HepG2 (cell line): ENCODE results near the gene SETD1B. TPM values are rescaled to one million over a fixed set of nuclear protein-coding genes. Genes with fewer than 3 reads are reported as not detected.
A peak's percentile ranks its signal among the peaks of the same experiment; 100 is the strongest.

Experiments
- AGO1 ChIP-seq: fragments of 200-400 bp; formaldehyde crosslinking; IDR thresholded peaks from 2 replicates; pipeline ENCODE4 v1.6.1; 2017; ENCODE audit warnings: mild to moderate bottlenecking, low read depth, low read length, moderate library complexity; ENCODE audit not compliant: poor library complexity, severe bottlenecking
- CBX2 ChIP-seq, 2 experiments: fragments of 200-600 bp in 1 of 2; sonication (generic); formaldehyde crosslinking in 1 of 2; IDR thresholded peaks; 2 replicates each; pipeline versions ENCODE4 v1.7.0 to v1.8.1; 2018 to 2022; ENCODE audit warnings: low read depth in 2 of 2, low read length in 1 of 2, mild to moderate bottlenecking in 1 of 2, missing genetic modification reagents in 1 of 2
- CBX5 ChIP-seq: sonication (generic); formaldehyde crosslinking; IDR thresholded peaks from 2 replicates; pipeline ENCODE4 v1.4.0; 2020; ENCODE audit warnings: missing genetic modification reagents, borderline replicate concordance
- DNMT3B ChIP-seq: conservative IDR thresholded peaks from 2 replicates; pipeline ENCODE4 v1.6.1; 2016; ENCODE audit warnings: missing biosample characterization, control low read depth
- FOXA1 ChIP-seq, 2 experiments: fragments of 450-650 bp in 1 of 2; sonication (generic) in 1 of 2; formaldehyde crosslinking in 1 of 2; IDR thresholded peaks; 2 replicates each; pipeline versions ENCODE4 v1.4.0 to v1.6.1; 2016 to 2020; ENCODE audit warnings: missing genetic modification reagents in 1 of 2
- HDAC2 ChIP-seq: sonication (generic); formaldehyde crosslinking; IDR thresholded peaks from 2 replicates; pipeline ENCODE4 v1.4.0; 2020; ENCODE audit warnings: missing genetic modification reagents
- HIVEP1 ChIP-seq: sonication (generic); formaldehyde crosslinking; IDR thresholded peaks from 2 replicates; pipeline ENCODE4 v1.4.0; 2020; ENCODE audit warnings: mild to moderate bottlenecking, missing genetic modification reagents
- HNF4A ChIP-seq: sonication (generic); formaldehyde crosslinking; IDR thresholded peaks from 2 replicates; pipeline ENCODE4 v1.4.0; 2020; ENCODE audit warnings: missing genetic modification reagents
- POLR2AphosphoS2 ChIP-seq: IDR thresholded peaks from 2 replicates; pipeline ENCODE4 v1.6.1; 2011; ENCODE audit warnings: low read depth, low read length, improper control_type of control experiment
- ZBTB7B ChIP-seq: sonication (generic); formaldehyde crosslinking; IDR thresholded peaks from 2 replicates; pipeline ENCODE4 v1.4.0; 2020; ENCODE audit warnings: missing genetic modification reagents
- ZFYVE20 ChIP-seq: sonication (generic); formaldehyde crosslinking; IDR thresholded peaks from 2 replicates; pipeline ENCODE4 v1.8.0; 2023; ENCODE audit warnings: low read depth, mild to moderate bottlenecking, moderate library complexity, missing genetic modification reagents, borderline replicate concordance
- ZNF530 ChIP-seq: sonication (generic); formaldehyde crosslinking; IDR thresholded peaks from 2 replicates; pipeline ENCODE4 v1.5.0; 2020; ENCODE audit warnings: low read depth, mild to moderate bottlenecking, missing genetic modification reagents
- ZNF543 ChIP-seq: sonication (generic); formaldehyde crosslinking; IDR thresholded peaks from 2 replicates; pipeline ENCODE4 v1.4.0; 2020; ENCODE audit warnings: mild to moderate bottlenecking, missing genetic modification reagents
- ZNF570 ChIP-seq: sonication (generic); formaldehyde crosslinking; IDR thresholded peaks from 2 replicates; pipeline ENCODE4 v1.4.0; 2020; ENCODE audit warnings: mild to moderate bottlenecking, missing genetic modification reagents, borderline replicate concordance
- ZNF589 ChIP-seq: sonication (generic); formaldehyde crosslinking; conservative IDR thresholded peaks from 2 replicates; pipeline ENCODE4 v1.8.0; 2022; ENCODE audit warnings: mild to moderate bottlenecking, moderate library complexity, missing genetic modification reagents
- ZNF598 ChIP-seq: sonication (generic); formaldehyde crosslinking; IDR thresholded peaks from 2 replicates; pipeline ENCODE4 v1.5.1; 2020; ENCODE audit warnings: mild to moderate bottlenecking, missing genetic modification reagents, borderline replicate concordance
- ZNF713 ChIP-seq: sonication (generic); formaldehyde crosslinking; IDR thresholded peaks from 2 replicates; pipeline ENCODE4 v1.4.0; 2020; ENCODE audit warnings: mild to moderate bottlenecking, missing genetic modification reagents
- polyA plus RNA-seq, 8 experiments: library from polyadenylated mRNA; depleted of rRNA in 3 of 8; stranded (reverse) in 7 of 8; unstranded in 1 of 8; fragments of >200 nt; fragmentation: Illumina TruSeq in 4 of 8; extraction: Trizol in 4 of 8; gene quantifications; 2 replicates each; pipeline versions ENCODE4 v1.2.1 to v1.2.3, GENCODE V29; 2011 to 2016; ENCODE audit warnings: low read depth in 4 of 8, missing spikeins in 1 of 8, mixed read lengths in 1 of 8; ENCODE audit not compliant: insufficient read depth in 1 of 8
- total RNA-seq, 5 experiments: library from RNA; depleted of rRNA; stranded (reverse); fragments of >200 nt; fragmentation: Illumina TruSeq; extraction: Trizol; gene quantifications; 2 replicates each; pipeline ENCODE4 v1.2.3, GENCODE V29; 2016; ENCODE audit warnings: low read depth in 1 of 5
- TF ChIP-seq, protein P1 (sequence below): sonication (generic); formaldehyde crosslinking; IDR thresholded peaks from 2 replicates; pipeline ENCODE4 v1.4.0; 2020; ENCODE audit warnings: missing genetic modification reagents, borderline replicate concordance
- TF ChIP-seq, protein P2 (sequence below): sonication (generic); formaldehyde crosslinking; IDR thresholded peaks from 2 replicates; pipeline ENCODE4 v1.4.0; 2020; ENCODE audit warnings: missing genetic modification reagents
- TF ChIP-seq, protein P3 (sequence below): IDR thresholded peaks from 2 replicates; pipeline ENCODE4 v1.6.1; 2016; ENCODE audit warnings: missing compliant biosample characterization, missing genetic modification reagents, borderline replicate concordance
- TF ChIP-seq, protein P4 (sequence below): sonication (generic); formaldehyde crosslinking; conservative IDR thresholded peaks from 2 replicates; pipeline ENCODE4 v1.8.0; 2022; ENCODE audit warnings: missing genetic modification reagents
- TF ChIP-seq, protein P5 (sequence below): sonication (generic); formaldehyde crosslinking; IDR thresholded peaks from 2 replicates; pipeline ENCODE4 v1.4.0; 2020; ENCODE audit warnings: mild to moderate bottlenecking, missing genetic modification reagents

Gene SETD1B
- total and polyA plus RNA-seq, 2 of the 13 experiments (the other 11 are each of a cell fraction or from before 2014, with no cell fraction given) = 1.1 to 1.4 TPM

DNA sequence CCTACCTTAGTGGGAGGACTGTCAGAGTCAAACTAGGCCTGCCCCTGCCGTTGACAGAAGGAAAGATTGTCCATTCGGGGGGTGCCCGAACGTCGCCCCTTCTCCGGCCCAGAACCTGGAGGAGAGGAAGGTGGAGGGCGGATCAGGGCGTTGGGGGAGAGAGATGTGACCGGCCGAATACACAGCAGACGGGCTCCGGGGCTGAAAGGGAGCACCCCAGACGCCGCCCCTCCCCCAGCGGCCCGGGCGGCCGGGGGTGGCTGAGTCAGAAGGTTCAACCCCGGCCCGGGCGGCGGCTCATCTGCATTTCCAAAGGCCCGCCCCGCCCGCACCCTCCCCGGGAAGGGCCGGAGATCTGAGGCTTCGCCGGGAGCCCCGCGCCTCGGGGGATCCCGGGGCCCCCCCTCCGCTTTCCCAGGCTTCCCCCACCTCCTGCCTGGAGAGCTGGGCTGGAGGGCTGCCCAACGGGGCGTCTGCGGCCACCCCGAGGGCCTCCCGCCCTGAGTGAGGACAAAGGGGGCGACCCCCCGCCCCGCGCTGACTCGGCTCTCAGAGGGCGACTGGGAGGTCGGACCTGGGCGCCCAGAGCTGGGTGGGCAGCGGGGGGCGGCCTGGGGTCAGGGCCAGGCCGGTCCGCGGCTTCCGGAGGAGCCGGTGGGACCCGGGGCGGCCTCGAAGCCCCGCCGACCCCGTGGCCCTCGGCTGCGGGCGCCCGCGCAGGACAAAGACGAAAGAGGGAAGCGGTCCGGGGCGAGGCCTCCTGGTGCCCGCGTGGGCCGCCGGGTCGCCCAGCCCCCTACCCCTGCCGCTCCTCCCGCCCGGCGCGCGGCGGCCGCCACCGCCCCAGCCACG, 3.7 kb upstream of the SETD1B start (continued):
- TF ChIP-seq, protein P1, sequence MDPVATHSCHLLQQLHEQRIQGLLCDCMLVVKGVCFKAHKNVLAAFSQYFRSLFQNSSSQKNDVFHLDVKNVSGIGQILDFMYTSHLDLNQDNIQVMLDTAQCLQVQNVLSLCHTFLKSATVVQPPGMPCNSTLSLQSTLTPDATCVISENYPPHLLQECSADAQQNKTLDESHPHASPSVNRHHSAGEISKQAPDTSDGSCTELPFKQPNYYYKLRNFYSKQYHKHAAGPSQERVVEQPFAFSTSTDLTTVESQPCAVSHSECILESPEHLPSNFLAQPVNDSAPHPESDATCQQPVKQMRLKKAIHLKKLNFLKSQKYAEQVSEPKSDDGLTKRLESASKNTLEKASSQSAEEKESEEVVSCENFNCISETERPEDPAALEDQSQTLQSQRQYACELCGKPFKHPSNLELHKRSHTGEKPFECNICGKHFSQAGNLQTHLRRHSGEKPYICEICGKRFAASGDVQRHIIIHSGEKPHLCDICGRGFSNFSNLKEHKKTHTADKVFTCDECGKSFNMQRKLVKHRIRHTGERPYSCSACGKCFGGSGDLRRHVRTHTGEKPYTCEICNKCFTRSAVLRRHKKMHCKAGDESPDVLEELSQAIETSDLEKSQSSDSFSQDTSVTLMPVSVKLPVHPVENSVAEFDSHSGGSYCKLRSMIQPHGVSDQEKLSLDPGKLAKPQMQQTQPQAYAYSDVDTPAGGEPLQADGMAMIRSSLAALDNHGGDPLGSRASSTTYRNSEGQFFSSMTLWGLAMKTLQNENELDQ = no peak
- TF ChIP-seq ZBTB7B (CRISPR knock-in tag) = no peak; the same call in 1 of the 2 replicates
- TF ChIP-seq HDAC2 (CRISPR knock-in tag) = no peak
- TF ChIP-seq DNMT3B (CRISPR knock-in tag) = no peak
- TF ChIP-seq ZNF598 (CRISPR knock-in tag) = no peak
- no peak for TF ChIP-seq CBX2 (IDR thresholded peaks at IDR 0.05; ENCODE audit: low read depth, low read length)
- TF ChIP-seq CBX2 (CRISPR knock-in tag; IDR thresholded peaks at IDR 0.05; ENCODE audit: low read depth) = no peak
- TF ChIP-seq FOXA1 (IDR thresholded peaks at IDR 0.05) = no peak
- no peak for TF ChIP-seq FOXA1 (CRISPR knock-in tag; IDR thresholded peaks at IDR 0.05)
- TF ChIP-seq AGO1 = peak; percentile 81
- TF ChIP-seq, protein P2, sequence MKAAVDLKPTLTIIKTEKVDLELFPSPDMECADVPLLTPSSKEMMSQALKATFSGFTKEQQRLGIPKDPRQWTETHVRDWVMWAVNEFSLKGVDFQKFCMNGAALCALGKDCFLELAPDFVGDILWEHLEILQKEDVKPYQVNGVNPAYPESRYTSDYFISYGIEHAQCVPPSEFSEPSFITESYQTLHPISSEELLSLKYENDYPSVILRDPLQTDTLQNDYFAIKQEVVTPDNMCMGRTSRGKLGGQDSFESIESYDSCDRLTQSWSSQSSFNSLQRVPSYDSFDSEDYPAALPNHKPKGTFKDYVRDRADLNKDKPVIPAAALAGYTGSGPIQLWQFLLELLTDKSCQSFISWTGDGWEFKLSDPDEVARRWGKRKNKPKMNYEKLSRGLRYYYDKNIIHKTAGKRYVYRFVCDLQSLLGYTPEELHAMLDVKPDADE (CRISPR knock-in tag) = no peak
- no peak; the same call in 1 of the 2 replicates for TF ChIP-seq CBX5
- TF ChIP-seq, protein P3, sequence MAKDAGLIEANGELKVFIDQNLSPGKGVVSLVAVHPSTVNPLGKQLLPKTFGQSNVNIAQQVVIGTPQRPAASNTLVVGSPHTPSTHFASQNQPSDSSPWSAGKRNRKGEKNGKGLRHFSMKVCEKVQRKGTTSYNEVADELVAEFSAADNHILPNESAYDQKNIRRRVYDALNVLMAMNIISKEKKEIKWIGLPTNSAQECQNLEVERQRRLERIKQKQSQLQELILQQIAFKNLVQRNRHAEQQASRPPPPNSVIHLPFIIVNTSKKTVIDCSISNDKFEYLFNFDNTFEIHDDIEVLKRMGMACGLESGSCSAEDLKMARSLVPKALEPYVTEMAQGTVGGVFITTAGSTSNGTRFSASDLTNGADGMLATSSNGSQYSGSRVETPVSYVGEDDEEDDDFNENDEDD (CRISPR knock-in tag) = peak; percentile 18; the same call in 1 of the 2 replicates
- TF ChIP-seq HNF4A (CRISPR knock-in tag) = peak; percentile 10; the same call in 1 of the 2 replicates
- no peak for TF ChIP-seq ZNF543 (CRISPR knock-in tag)
- no peak for TF ChIP-seq ZNF570
- TF ChIP-seq HIVEP1 (CRISPR knock-in tag) = peak; percentile 99
- no peak for TF ChIP-seq ZNF589
- TF ChIP-seq ZNF530 (CRISPR knock-in tag) = no peak
- TF ChIP-seq, protein P4, sequence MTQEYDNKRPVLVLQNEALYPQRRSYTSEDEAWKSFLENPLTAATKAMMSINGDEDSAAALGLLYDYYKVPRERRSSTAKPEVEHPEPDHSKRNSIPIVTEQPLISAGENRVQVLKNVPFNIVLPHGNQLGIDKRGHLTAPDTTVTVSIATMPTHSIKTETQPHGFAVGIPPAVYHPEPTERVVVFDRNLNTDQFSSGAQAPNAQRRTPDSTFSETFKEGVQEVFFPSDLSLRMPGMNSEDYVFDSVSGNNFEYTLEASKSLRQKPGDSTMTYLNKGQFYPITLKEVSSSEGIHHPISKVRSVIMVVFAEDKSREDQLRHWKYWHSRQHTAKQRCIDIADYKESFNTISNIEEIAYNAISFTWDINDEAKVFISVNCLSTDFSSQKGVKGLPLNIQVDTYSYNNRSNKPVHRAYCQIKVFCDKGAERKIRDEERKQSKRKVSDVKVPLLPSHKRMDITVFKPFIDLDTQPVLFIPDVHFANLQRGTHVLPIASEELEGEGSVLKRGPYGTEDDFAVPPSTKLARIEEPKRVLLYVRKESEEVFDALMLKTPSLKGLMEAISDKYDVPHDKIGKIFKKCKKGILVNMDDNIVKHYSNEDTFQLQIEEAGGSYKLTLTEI (CRISPR knock-in tag) = no peak
- TF ChIP-seq, protein P5, sequence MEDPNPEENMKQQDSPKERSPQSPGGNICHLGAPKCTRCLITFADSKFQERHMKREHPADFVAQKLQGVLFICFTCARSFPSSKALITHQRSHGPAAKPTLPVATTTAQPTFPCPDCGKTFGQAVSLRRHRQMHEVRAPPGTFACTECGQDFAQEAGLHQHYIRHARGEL (CRISPR knock-in tag) = no peak
- TF ChIP-seq POLR2AphosphoS2 = no peak
- no peak for TF ChIP-seq ZFYVE20 (CRISPR knock-in tag)
- no peak for TF ChIP-seq ZNF713
